Activated CD8-positive, alpha-beta T cell treated with anti-CD3 and anti-CD28 coated beads for 36 hours (primary cell): ENCODE results near the gene DNAAF8. TPM values are rescaled to one million over a fixed set of nuclear protein-coding genes. Genes with fewer than 3 reads are reported as not detected.

ENCODE experiments used
- ATAC-seq: fragments of 200-7000 bp; cut with Tn5 transposase; one replicate; pipeline ENCODE4 v1.10.0; 2021; ENCODE audit warnings: mild to moderate bottlenecking, moderate library complexity
- CTCF ChIA-PET: fragments of 350-600 bp; sonication (Branson Sonifier 250); formaldehyde crosslinking; loops from one replicate; lab custom pipeline; 2021; ENCODE audit warnings: antibody characterized with exemption; lab: Charles Lee
- POLR2A ChIA-PET: fragments of 350-600 bp; sonication (Branson Sonifier 250); formaldehyde crosslinking; loops from one replicate; lab custom pipeline; 2021; ENCODE audit warnings: antibody characterized with exemption; lab: Charles Lee
- DNase-seq: peaks from one replicate; pipeline ENCODE4 v3.0.0-alpha.2; 2020
- H3K27ac Mint-ChIP-seq: one replicate; pipeline ENCODE4 v1.8.0; 2021; ENCODE audit warnings: mild to moderate bottlenecking, mixed read lengths
- H3K27me3 Mint-ChIP-seq: one replicate; pipeline ENCODE4 v1.8.0; 2021; ENCODE audit warnings: mixed read lengths
- H3K36me3 Mint-ChIP-seq: one replicate; pipeline ENCODE4 v1.8.0; 2021; ENCODE audit warnings: low read depth, mixed read lengths
- H3K4me1 Mint-ChIP-seq: one replicate; pipeline ENCODE4 v1.8.0; 2021; ENCODE audit warnings: low read depth, mixed read lengths
- H3K4me3 Mint-ChIP-seq: one replicate; pipeline ENCODE4 v1.8.0; 2021; ENCODE audit warnings: mild to moderate bottlenecking, moderate library complexity, mixed read lengths
- H3K9me3 Mint-ChIP-seq: one replicate; pipeline ENCODE4 v1.8.0; 2021; ENCODE audit warnings: mixed read lengths
- intact Hi-C: fragments of 100-400 bp; cut with micrococcal nuclease; formaldehyde crosslinking; loops from one replicate; pipeline ENCODE4 v1.10.0; 2022
- total RNA-seq, 2 experiments: library from RNA; stranded (reverse); gene quantifications; one replicate each; pipeline ENCODE4 v1.2.3, GENCODE V29; 2021
- TF ChIP-seq, protein P1 (sequence below): fragments of 200-600 bp; IDR thresholded peaks from one replicate; pipeline ENCODE4 v1.8.0; 2022; ENCODE audit warnings: antibody characterized with exemption, mild to moderate bottlenecking

Gene DNAAF8
- total RNA-seq, 2 experiments from 2014 or later = 0.18 to 0.38 TPM

GRCh38 chr16:4743226-4743878 lies 9.0 kb downstream of the DNAAF8 start:
- CTCF ChIA-PET = no interaction called here
- Mint-ChIP-seq H3K27ac (peak overlapping the region; percentile 18), H3K36me3 (no peaks in the 10 kb centered on the region), H3K27me3 (no peaks in the 10 kb centered on the region), H3K4me1 (peaks cover 22% of the 10 kb centered on the region), H3K4me3 (peak overlapping the region; percentile 51), H3K9me3 (no peaks in the 10 kb centered on the region)
- DNase-seq = peak; percentile 35
- POLR2A ChIA-PET = interaction anchor here (1.5 kb wide), 1 partner anchor 8 kb away, joined by 4 read pairs; the partner anchor contains the start of gene DNAAF8
- intact Hi-C loops = no loop called here
- TF ChIP-seq, protein P1, sequence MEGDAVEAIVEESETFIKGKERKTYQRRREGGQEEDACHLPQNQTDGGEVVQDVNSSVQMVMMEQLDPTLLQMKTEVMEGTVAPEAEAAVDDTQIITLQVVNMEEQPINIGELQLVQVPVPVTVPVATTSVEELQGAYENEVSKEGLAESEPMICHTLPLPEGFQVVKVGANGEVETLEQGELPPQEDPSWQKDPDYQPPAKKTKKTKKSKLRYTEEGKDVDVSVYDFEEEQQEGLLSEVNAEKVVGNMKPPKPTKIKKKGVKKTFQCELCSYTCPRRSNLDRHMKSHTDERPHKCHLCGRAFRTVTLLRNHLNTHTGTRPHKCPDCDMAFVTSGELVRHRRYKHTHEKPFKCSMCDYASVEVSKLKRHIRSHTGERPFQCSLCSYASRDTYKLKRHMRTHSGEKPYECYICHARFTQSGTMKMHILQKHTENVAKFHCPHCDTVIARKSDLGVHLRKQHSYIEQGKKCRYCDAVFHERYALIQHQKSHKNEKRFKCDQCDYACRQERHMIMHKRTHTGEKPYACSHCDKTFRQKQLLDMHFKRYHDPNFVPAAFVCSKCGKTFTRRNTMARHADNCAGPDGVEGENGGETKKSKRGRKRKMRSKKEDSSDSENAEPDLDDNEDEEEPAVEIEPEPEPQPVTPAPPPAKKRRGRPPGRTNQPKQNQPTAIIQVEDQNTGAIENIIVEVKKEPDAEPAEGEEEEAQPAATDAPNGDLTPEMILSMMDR = no peak
- ATAC-seq = peak; percentile 47

DNA sequence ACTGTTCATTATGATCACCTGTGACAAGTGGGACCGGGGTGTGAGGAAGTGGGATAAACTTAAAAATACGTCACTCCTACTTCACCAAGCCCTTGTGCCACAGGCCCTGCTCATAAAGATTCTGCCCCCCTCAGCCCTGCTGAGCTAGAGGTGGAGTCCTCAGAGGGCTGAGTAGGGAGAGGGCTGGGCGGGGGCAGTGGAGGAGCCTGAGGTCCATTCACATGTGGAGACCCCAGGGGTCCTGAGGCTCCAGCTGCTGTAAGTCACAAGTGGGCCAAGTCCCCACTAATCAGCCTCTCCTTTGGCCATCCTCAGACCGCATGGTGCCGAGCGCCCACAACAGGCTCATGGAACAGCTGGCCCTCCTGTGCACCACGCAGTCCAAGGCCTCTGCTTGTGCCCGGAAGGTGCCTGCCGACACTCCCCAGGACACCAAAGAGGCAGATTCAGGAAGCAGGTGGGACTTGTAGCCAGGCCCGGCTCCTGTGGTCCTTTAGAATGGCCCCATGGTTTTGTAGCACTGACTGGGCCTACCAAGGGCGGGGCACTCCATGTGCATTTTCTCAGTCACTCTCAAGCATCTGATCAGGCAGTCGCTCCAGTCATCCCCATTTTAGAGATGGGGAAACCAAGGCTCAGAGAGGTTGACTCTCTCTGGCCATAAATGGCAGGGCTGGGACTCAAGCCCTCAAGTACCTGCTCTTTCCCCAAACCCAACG lies 10.4 kb downstream of the DNAAF8 start:
- intact Hi-C loops = no loop called here
- POLR2A ChIA-PET = no interaction called here

GRCh38 chr16:4745274-4745569 lies 10.9 kb downstream of the DNAAF8 start:
- Mint-ChIP-seq H3K4me3 (no peak overlapping the region), H3K4me1 (peaks cover 26% of the 10 kb centered on the region), H3K27me3 (no peaks in the 10 kb centered on the region), H3K9me3 (no peaks in the 10 kb centered on the region), H3K27ac (no peak overlapping the region), H3K36me3 (no peaks in the 10 kb centered on the region)
- intact Hi-C loops = no loop called here
- ChIA-PET POLR2A (no interaction called here), CTCF (no interaction called here)
- no peak for DNase-seq
- ATAC-seq = no peak
- TF ChIP-seq, protein P1 = no peak

More for the DNA sequence above, 10.4 kb downstream of the DNAAF8 start:
- no peak overlapping the region for H3K4me3 Mint-ChIP-seq
- H3K9me3 Mint-ChIP-seq = no peaks in the 10 kb centered on the region
- TF ChIP-seq, protein P1 = no peak
- ATAC-seq (no peak), DNase-seq (no peak)
- H3K27ac Mint-ChIP-seq = no peak overlapping the region
- no peaks in the 10 kb centered on the region for H3K36me3 Mint-ChIP-seq
- CTCF ChIA-PET = no interaction called here
- peaks cover 26% of the 10 kb centered on the region for H3K4me1 Mint-ChIP-seq
- no peaks in the 10 kb centered on the region for H3K27me3 Mint-ChIP-seq

DNA sequence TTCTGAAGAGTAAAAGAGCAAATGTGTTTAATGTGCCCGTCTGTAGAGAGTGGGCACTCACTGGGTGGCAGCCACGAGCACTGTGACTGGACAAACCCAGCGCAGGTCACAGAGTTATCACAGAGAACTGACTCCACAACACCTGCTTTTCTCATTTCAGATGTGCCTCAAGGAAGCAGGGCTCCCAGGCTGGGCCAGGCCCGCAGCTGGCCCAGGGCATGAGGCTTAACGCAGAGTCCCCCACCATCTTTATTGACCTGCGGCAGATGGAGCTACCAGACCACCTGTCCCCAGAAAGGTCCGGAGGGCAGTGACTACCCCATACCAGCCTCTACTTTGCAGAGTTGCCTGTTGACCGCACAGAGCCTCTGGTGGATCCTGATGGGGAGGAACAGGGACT lies 11.9 kb downstream of the DNAAF8 start:
- H3K4me3 Mint-ChIP-seq = no peak overlapping the region
- H3K36me3 Mint-ChIP-seq = peaks cover 3% of the 10 kb centered on the region
- H3K27ac Mint-ChIP-seq = no peak overlapping the region
- intact Hi-C loops = no loop called here
- no peaks in the 10 kb centered on the region for H3K27me3 Mint-ChIP-seq
- ChIA-PET CTCF (no interaction called here), POLR2A (interaction anchor here (1.2 to 2.6 kb wide), 3 partner anchors 10 to 21 kb away, joined by 4 to 11 read pairs (median 10); partner anchors contain the start of genes ANKS3, DNAAF8 and ZNF500)
- H3K9me3 Mint-ChIP-seq = no peaks in the 10 kb centered on the region
- ATAC-seq = no peak
- peaks cover 26% of the 10 kb centered on the region for H3K4me1 Mint-ChIP-seq
- DNase-seq = no peak
- TF ChIP-seq, protein P1 = no peak

- CTCF ChIA-PET = no interaction called here
- peak overlapping the region; percentile 34 for H3K27ac Mint-ChIP-seq
- POLR2A ChIA-PET = interaction anchor here (1.1 to 2.7 kb wide), 5 partner anchors 11 to 209 kb away, joined by 3 to 11 read pairs (median 10); partner anchors contain the start of genes ANKS3, CDIP1, DNAAF8 and ZNF500
- peak; percentile 25 for ATAC-seq
- peaks cover 3% of the 10 kb centered on the region for H3K36me3 Mint-ChIP-seq
- H3K27me3 Mint-ChIP-seq = no peaks in the 10 kb centered on the region
- TF ChIP-seq, protein P1 = no peak
- DNase-seq = no peak
- H3K4me3 Mint-ChIP-seq = no peak overlapping the region
- H3K4me1 Mint-ChIP-seq = peaks cover 26% of the 10 kb centered on the region
- intact Hi-C loops = no loop called here
- no peaks in the 10 kb centered on the region for H3K9me3 Mint-ChIP-seq
Measured at GRCh38 chr16:4746991-4747574, 12.7 kb downstream of the DNAAF8 start.
